Measurements from ENCODE around the gene HES7.
"Not testable (repeated sequence)": the region's sequence is repeated elsewhere in the genome, so short reads cannot be mapped to it uniquely, and the experiment has no call there.

HES7 gene

GRCh38 chr17:8122422-8122923, 1.4 kb downstream of the HES7 start:
- DNase-seq (ENCODE audit: low read depth in 2 of 2) = no peak

GRCh38 chr17:8121681-8122421, 2.1 kb downstream of the HES7 start:
- DNase-seq (ENCODE audit: low read depth in 2 of 2) = peak; percentile 53 to 63

GRCh38 chr17:8121407-8121680, 2.6 kb downstream of the HES7 start:
- DNase-seq (ENCODE audit: low read depth in 2 of 2) = no peak

GRCh38 chr17:8120520-8121406, 3.1 kb downstream of the HES7 start:
- DNase-seq (ENCODE audit: low read depth in 2 of 2) = peak; percentile 68 to 74

GRCh38 chr17:8119581-8120519, 4.1 kb downstream of the HES7 start:
- DNase-seq (ENCODE audit: low read depth in 2 of 2) = peak; percentile 76 to 79

GRCh38 chr17:8118769-8119580, 4.9 kb downstream of the HES7 start:
- peak; percentile 77 to 81 for DNase-seq (ENCODE audit: low read depth in 2 of 2)

- DNase-seq (ENCODE audit: low read depth in 2 of 2) = no peak
Measured at GRCh38 chr17:8117980-8118768, 5.7 kb downstream of the HES7 start, which contains the start of gene ALOXE3. Gene ALOXE3 (minus strand): TSS chr17:8118514. CDS start chr17:8117990, 524 bp downstream.

GRCh38 chr17:8117367-8117979, 6.4 kb downstream of the HES7 start:
- DNase-seq (ENCODE audit: low read depth in 2 of 2) = no peak

GRCh38 chr17:8116776-8117175, 7.1 kb downstream of the HES7 start:
- no peak for DNase-seq (ENCODE audit: low read depth in 2 of 2)

- no peak for DNase-seq (ENCODE audit: low read depth in 2 of 2)
Measured at GRCh38 chr17:8110907-8111306, 13.0 kb downstream of the HES7 start.

- DNase-seq (ENCODE audit: low read depth in 2 of 2) = no peak
Measured at GRCh38 chr17:8110456-8110804, 13.5 kb downstream of the HES7 start.

- DNase-seq (ENCODE audit: low read depth in 2 of 2) = peak; percentile 51 to 68
Measured at GRCh38 chr17:8109661-8110455, 14.0 kb downstream of the HES7 start.

GRCh38 chr17:8108972-8109660, 14.8 kb downstream of the HES7 start:
- no peak for DNase-seq (ENCODE audit: low read depth in 2 of 2)

GRCh38 chr17:8106980-8107379, 16.9 kb downstream of the HES7 start:
- not testable (repeated sequence) for DNase-seq (ENCODE audit: low read depth in 2 of 2)

GRCh38 chr17:8105957-8106398, 17.9 kb downstream of the HES7 start:
- DNase-seq (ENCODE audit: low read depth in 2 of 2) = no peak

- no peak for DNase-seq (ENCODE audit: low read depth in 2 of 2)
Measured at GRCh38 chr17:8104911-8105310, 19.0 kb downstream of the HES7 start.

- DNase-seq (ENCODE audit: low read depth in 2 of 2) = no peak
Measured at GRCh38 chr17:8103549-8103948, 20.4 kb downstream of the HES7 start.

GRCh38 chr17:8101721-8102120, 22.2 kb downstream of the HES7 start:
- DNase-seq (ENCODE audit: low read depth in 2 of 2) = no peak

All from stimulated activated CD8-positive, alpha-beta memory T cell treated with anti-CD3 and anti-CD28 coated beads, Interleukin-15, amount 100 ng/mL, for 48 hours (primary cell).